ENCODE data around the gene IMMP1L.

GRCh38 chr11:31417357-31417756 lies 92.1 kb downstream of the IMMP1L start:
- TF ChIP-seq CSRNP3 (CRISPR knock-in tag; IDR thresholded peaks at IDR 0.05) (no peak), ARNTL (CRISPR knock-in tag; IDR thresholded peaks at IDR 0.05; ENCODE audit: borderline replicate concordance, low read depth) (no peak), ZNF70 (CRISPR knock-in tag; IDR thresholded peaks at IDR 0.05) (no peak), PATZ1 (CRISPR knock-in tag; IDR thresholded peaks at IDR 0.05; ENCODE audit: borderline replicate concordance) (no peak), BACH2 (CRISPR knock-in tag; IDR thresholded peaks at IDR 0.05; ENCODE audit: borderline replicate concordance) (no peak), GLIS3 (CRISPR knock-in tag; IDR thresholded peaks at IDR 0.05) (no peak), RARB (CRISPR knock-in tag; IDR thresholded peaks at IDR 0.05) (no peak), TOX (CRISPR knock-in tag; IDR thresholded peaks at IDR 0.05; ENCODE audit: borderline replicate concordance) (no peak), CREB5 (CRISPR knock-in tag; IDR thresholded peaks at IDR 0.05; ENCODE audit: low read depth) (no peak), PPARA (CRISPR knock-in tag; IDR thresholded peaks at IDR 0.05; ENCODE audit: borderline replicate concordance) (no peak), SNAI2 (CRISPR knock-in tag; IDR thresholded peaks at IDR 0.05) (no peak), ZNF8 (CRISPR knock-in tag; IDR thresholded peaks at IDR 0.05) (no peak)
